Sigmoid colon (tissue), 7 donors: ENCODE data around the gene CRABP2. TPM values are rescaled to one million over a fixed set of nuclear protein-coding genes. Genes with fewer than 3 reads are reported as not detected.

ENCODE experiments used
- DNase-seq: peaks from one replicate; pipeline ENCODE4 v3.0.0-alpha.2; 2019
- H3K27ac ChIP-seq, 4 donors: fragments of 200-600 bp; sonication (generic); one replicate each; pipeline ENCODE4 v1.5.1; 2016 to 2019; ENCODE audit warnings: mild to moderate bottlenecking in 1 of 4
- H3K27me3 ChIP-seq, 3 donors: fragments of 200-600 bp; sonication (generic); one replicate each; pipeline ENCODE4 v1.5.1; 2019; ENCODE audit warnings: mild to moderate bottlenecking in 1 of 3
- H3K36me3 ChIP-seq, 4 donors: fragments of 200-600 bp; sonication (generic); one replicate each; pipeline ENCODE4 v1.5.1; 2016 to 2019
- H3K4me1 ChIP-seq, 4 donors: fragments of 200-600 bp; sonication (generic); one replicate each; pipeline ENCODE4 v1.5.1; 2017 to 2019
- H3K4me3 ChIP-seq, 4 donors: fragments of 200-600 bp; sonication (generic); one replicate each; pipeline ENCODE4 v1.5.1; 2017 to 2019; ENCODE audit warnings: mild to moderate bottlenecking in 2 of 4, moderate library complexity in 1 of 4
- H3K9me3 ChIP-seq, 4 donors: fragments of 200-600 bp in 3 of 4; sonication (generic) in 3 of 4; one replicate each; pipeline versions ENCODE4 v1.5.1 to v1.6.1; 2013 to 2019
- EP300 ChIP-seq, 4 donors: sonication (generic); formaldehyde crosslinking; IDR thresholded peaks; one replicate each; pipeline ENCODE4 v1.6.1; 2017; ENCODE audit warnings: antibody characterized with exemption in 4 of 4
- POLR2A ChIP-seq, 2 donors: fragments of 450-650 bp; IDR thresholded peaks; one replicate each; pipeline ENCODE4 v1.6.1; 2016; ENCODE audit warnings: antibody characterized with exemption in 2 of 2, mild to moderate bottlenecking in 2 of 2, moderate library complexity in 2 of 2
- POLR2AphosphoS5 ChIP-seq, 4 donors: sonication (generic); formaldehyde crosslinking; IDR thresholded peaks; one replicate each; pipeline ENCODE4 v1.6.1; 2017; ENCODE audit warnings: antibody characterized with exemption in 4 of 4
- WGBS, 2 donors: extraction: QIAGEN DNeasy Blood & Tissue Kit; methylation state at CpG; one replicate each; pipeline ENCODE4 v1.1.7; 2013; 5-methylcytosine and 5-hydroxymethylcytosine counted together
- intact Hi-C: fragments of 100-400 bp; cut with DNase I; formaldehyde crosslinking; loops from one replicate; pipeline ENCODE4 v1.15.1; 2023
- polyA plus RNA-seq, 3 donors: library from polyadenylated mRNA; stranded (reverse); fragments of 200-250 nt; gene quantifications; one replicate each; pipeline ENCODE4 v1.2.3, GENCODE V29; 2013
- total RNA-seq, 4 donors: library from RNA; depleted of rRNA; stranded (reverse); fragments of >200 nt; gene quantifications; one replicate each; pipeline ENCODE4 v1.1.0, GENCODE V29; 2016
- TF ChIP-seq, protein P1 (sequence below), 4 experiments: fragments of 450-650 bp in 3 of 4; fragments of 200-600 bp in 1 of 4; IDR thresholded peaks; one replicate each; pipeline ENCODE4 v1.5.1; 2016 to 2019; ENCODE audit warnings: antibody characterized with exemption in 4 of 4, mild to moderate bottlenecking in 3 of 4, moderate library complexity in 2 of 4
- donor health status: healthy with polysubstance abuse.
- donor health status: Bipolar disorder and iron deficiency.
- donor health status: healthy.

CRABP2 gene
- total and polyA plus RNA-seq, 7 donors: 3.1 to 7.8 (median 4.9) TPM; not detected in 2

- intact Hi-C loops: no loop called here
- WGBS, 2 donors: 87 to 93% methylated on average over 3 of the region's 3 CpGs
- no peak for DNase-seq
- Histone ChIP-seq H3K4me1 (peaks cover 0 to 31% (median 27%) of the 10 kb centered on the region in 4 donors), H3K27me3 (no peaks in the 10 kb centered on the region), H3K36me3 (peaks cover 0 to 3% (median 1%) of the 10 kb centered on the region in 4 donors), H3K27ac (no peak overlapping the region), H3K9me3 (no peaks in the 10 kb centered on the region), H3K4me3 (no peak overlapping the region)
- TF ChIP-seq POLR2AphosphoS5 (IDR thresholded peaks at IDR 0.05) (no peak), EP300 (IDR thresholded peaks at IDR 0.05) (no peak), POLR2A (IDR thresholded peaks at IDR 0.05) (no peak)
- TF ChIP-seq, protein P1, sequence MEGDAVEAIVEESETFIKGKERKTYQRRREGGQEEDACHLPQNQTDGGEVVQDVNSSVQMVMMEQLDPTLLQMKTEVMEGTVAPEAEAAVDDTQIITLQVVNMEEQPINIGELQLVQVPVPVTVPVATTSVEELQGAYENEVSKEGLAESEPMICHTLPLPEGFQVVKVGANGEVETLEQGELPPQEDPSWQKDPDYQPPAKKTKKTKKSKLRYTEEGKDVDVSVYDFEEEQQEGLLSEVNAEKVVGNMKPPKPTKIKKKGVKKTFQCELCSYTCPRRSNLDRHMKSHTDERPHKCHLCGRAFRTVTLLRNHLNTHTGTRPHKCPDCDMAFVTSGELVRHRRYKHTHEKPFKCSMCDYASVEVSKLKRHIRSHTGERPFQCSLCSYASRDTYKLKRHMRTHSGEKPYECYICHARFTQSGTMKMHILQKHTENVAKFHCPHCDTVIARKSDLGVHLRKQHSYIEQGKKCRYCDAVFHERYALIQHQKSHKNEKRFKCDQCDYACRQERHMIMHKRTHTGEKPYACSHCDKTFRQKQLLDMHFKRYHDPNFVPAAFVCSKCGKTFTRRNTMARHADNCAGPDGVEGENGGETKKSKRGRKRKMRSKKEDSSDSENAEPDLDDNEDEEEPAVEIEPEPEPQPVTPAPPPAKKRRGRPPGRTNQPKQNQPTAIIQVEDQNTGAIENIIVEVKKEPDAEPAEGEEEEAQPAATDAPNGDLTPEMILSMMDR (IDR thresholded peaks at IDR 0.05): no peak
Measured at GRCh38 chr1:156714830-156715229, 9.4 kb upstream of the CRABP2 start.

- Histone ChIP-seq H3K9me3 (no peaks in the 10 kb centered on the region), H3K27me3 (no peaks in the 10 kb centered on the region), H3K27ac (peak overlapping the region in 2 of 4 donors; percentile 83 to 87), H3K36me3 (no peaks in the 10 kb centered on the region), H3K4me3 (no peak overlapping the region), H3K4me1 (peaks cover 0 to 43% (median 41%) of the 10 kb centered on the region in 4 donors)
- DNase-seq: no peak
- intact Hi-C loops: no loop called here
- WGBS, 2 donors: 51 to 62% methylated on average over 3 of the region's 3 CpGs
- TF ChIP-seq EP300 (IDR thresholded peaks at IDR 0.05) (no peak), POLR2A (IDR thresholded peaks at IDR 0.05) (no peak), POLR2AphosphoS5 (IDR thresholded peaks at IDR 0.05) (no peak)
- TF ChIP-seq, protein P1 (IDR thresholded peaks at IDR 0.05): no peak
Measured at GRCh38 chr1:156712626-156713025, 7.2 kb upstream of the CRABP2 start.

GRCh38 chr1:156711011-156711817 lies 5.8 kb upstream of the CRABP2 start:
- H3K4me3 ChIP-seq: no peak overlapping the region
- peak; percentile 14 to 85 (median 58) for TF ChIP-seq POLR2AphosphoS5 (IDR thresholded peaks at IDR 0.05)
- TF ChIP-seq, protein P1 (IDR thresholded peaks at IDR 0.05): no peak
- no peak for TF ChIP-seq POLR2A (IDR thresholded peaks at IDR 0.05)
- TF ChIP-seq EP300 (IDR thresholded peaks at IDR 0.05): no peak
- H3K27ac ChIP-seq: peak overlapping the region in 3 of 4 donors; percentile 83 to 87 (median 84)
- no peak for DNase-seq
- no peaks in the 10 kb centered on the region for H3K9me3 ChIP-seq
- no peaks in the 10 kb centered on the region for H3K27me3 ChIP-seq
- WGBS, 2 donors: 87 to 93% methylated on average over 9 of the region's 9 CpGs
- no peaks in the 10 kb centered on the region for H3K36me3 ChIP-seq
- intact Hi-C loops: no loop called here
- H3K4me1 ChIP-seq: peaks cover 0 to 57% (median 55%) of the 10 kb centered on the region in 4 donors

GRCh38 chr1:156709757-156710489 lies 4.5 kb upstream of the CRABP2 start:
- no peaks in the 10 kb centered on the region for H3K36me3 ChIP-seq
- no peaks in the 10 kb centered on the region for H3K9me3 ChIP-seq
- H3K4me3 ChIP-seq: no peak overlapping the region
- H3K27ac ChIP-seq: peak overlapping the region; percentile 51 to 87 (median 84)
- H3K27me3 ChIP-seq: no peaks in the 10 kb centered on the region
- peak; percentile 87 for DNase-seq
- peaks cover 0 to 70% (median 68%) of the 10 kb centered on the region in 4 donors for H3K4me1 ChIP-seq
- TF ChIP-seq, protein P1 (IDR thresholded peaks at IDR 0.05): no peak
- peak in 3 of 4 donors; percentile 16 to 56 (median 47) for TF ChIP-seq POLR2AphosphoS5 (IDR thresholded peaks at IDR 0.05)
- WGBS, 2 donors: 24 to 60% methylated on average over 11 of the region's 11 CpGs
- intact Hi-C loops: loop anchor here (10.0 kb wide), 1 partner anchor 185 kb away; the partner anchor contains the start of gene PEAR1
